ENCODE results near the gene HTATSF1. TPM values are rescaled to one million over a fixed set of nuclear protein-coding genes. Genes with fewer than 3 reads are reported as not detected.

HTATSF1 gene
- total RNA-seq, 5 donors from 2014 or later (not counting 1 experiment from before 2014, with no cell fraction given): 27.2 to 32.2 (median 28.8) TPM

- H3K36me3 ChIP-seq (ENCODE audit: control insufficient read depth in 2 of 2, extremely low read depth in 1 of 2, insufficient read depth in 1 of 2, low read length in 1 of 2): no peaks in the 10 kb centered on the region
- H3K36me3 Mint-ChIP-seq: no peaks in the 10 kb centered on the region
- CTCF ChIA-PET: no interaction called here
Observed at GRCh38 chrX:136551410-136551809, 54.0 kb downstream of the HTATSF1 start.

DNA sequence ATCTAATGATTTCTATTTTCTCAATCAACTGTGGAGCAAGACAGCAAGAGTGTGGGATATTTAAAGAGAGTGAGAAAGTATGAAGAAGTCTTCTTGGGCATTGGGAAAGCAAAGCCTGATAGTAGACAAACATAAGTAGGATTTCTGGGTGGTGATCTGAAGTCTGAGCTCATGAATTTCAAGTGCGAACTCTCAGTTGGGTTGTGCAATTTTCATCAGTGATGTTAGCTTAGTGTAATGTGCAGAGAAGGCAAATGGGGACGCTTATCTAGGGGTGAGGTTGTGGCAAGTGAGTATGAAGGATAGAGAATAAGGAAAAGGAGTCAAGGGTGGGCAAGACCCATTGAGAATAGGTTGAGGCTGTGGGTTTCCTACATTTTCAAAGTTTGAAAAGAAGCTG lies 58.3 kb downstream of the HTATSF1 start:
- 100% methylated on average over 1 of the region's 2 CpGs for WGBS (ENCODE audit: insufficient coverage)
- ChIA-PET POLR2A (no interaction called here), CTCF (interaction anchor here in 1 of 2 donors (0.5 to 0.9 kb wide), 2 partner anchors 138 to 139 kb away, joined by 3 read pairs; no protein-coding TSS in a partner anchor)
- H3K9me3 ChIP-seq: no peaks in the 10 kb centered on the region
- no peaks in the 10 kb centered on the region for H3K36me3 Mint-ChIP-seq
- H3K27me3 ChIP-seq (replicated peaks in 1 of 2; ENCODE audit: control insufficient read depth in 2 of 2, extremely low read depth in 1 of 2, insufficient read depth in 2 of 2, low read length in 1 of 2): no peaks in the 10 kb centered on the region
- no peaks in the 10 kb centered on the region for H3K4me1 ChIP-seq (ENCODE audit: control insufficient read depth in 1 of 2, extremely low read depth in 1 of 2, insufficient read depth in 2 of 2, low read length in 2 of 2)
- H3K4me3 Mint-ChIP-seq: no peak overlapping the region
- no peak for DNase-seq
- ATAC-seq (replicated peaks in 1 of 4): no peak
- H3K27me3 Mint-ChIP-seq: no peaks in the 10 kb centered on the region
- H3K9me3 Mint-ChIP-seq: no peaks in the 10 kb centered on the region
- no peaks in the 10 kb centered on the region for H3K4me1 Mint-ChIP-seq
- H3K27ac ChIP-seq (ENCODE audit: low read length): no peak overlapping the region
- no peak overlapping the region for H3K27ac Mint-ChIP-seq
- H3K4me3 ChIP-seq (ENCODE audit: control insufficient read depth in 1 of 2, extremely low read depth in 1 of 2, low read length in 1 of 2): no peak overlapping the region
- H3K36me3 ChIP-seq (ENCODE audit: control insufficient read depth in 2 of 2, extremely low read depth in 1 of 2, insufficient read depth in 1 of 2, low read length in 1 of 2): no peaks in the 10 kb centered on the region

More at GRCh38 chrX:136551410-136551809, 54.0 kb downstream of the HTATSF1 start:
- Mint-ChIP-seq H3K27ac (no peak overlapping the region), H3K4me1 (peaks cover 12 to 22% (median 20%) of the 10 kb centered on the region in 3 donors), H3K4me3 (no peak overlapping the region), H3K9me3 (no peaks in the 10 kb centered on the region), H3K27me3 (no peaks in the 10 kb centered on the region)
- peaks cover 0 to 13% of the 10 kb centered on the region in 2 experiments for H3K4me1 ChIP-seq (ENCODE audit: control insufficient read depth in 1 of 2, extremely low read depth in 1 of 2, insufficient read depth in 2 of 2, low read length in 2 of 2)
- no peak for ATAC-seq (replicated peaks in 1 of 4)
- no peaks in the 10 kb centered on the region for H3K27me3 ChIP-seq (replicated peaks in 1 of 2; ENCODE audit: control insufficient read depth in 2 of 2, extremely low read depth in 1 of 2, insufficient read depth in 2 of 2, low read length in 1 of 2)
- WGBS (ENCODE audit: insufficient coverage): no CpG with 5 or more reads among the region's 1 CpG
- no peak overlapping the region for H3K27ac ChIP-seq (ENCODE audit: low read length)
- H3K9me3 ChIP-seq: no peaks in the 10 kb centered on the region
- POLR2A ChIA-PET: no interaction called here
- no peak overlapping the region for H3K4me3 ChIP-seq (ENCODE audit: control insufficient read depth in 1 of 2, extremely low read depth in 1 of 2, low read length in 1 of 2)
- no peak for DNase-seq

Other genes with a start within 250 kb of the HTATSF1 start
- gene MAP7D3, start 246.2 kb upstream of the HTATSF1 start, total RNA-seq: 10 to 100 TPM in 2 of 5 donors, 1 to 10 TPM in 3; 6.5 to 10.5 (median 9.7) TPM
- gene ADGRG4, start 196.6 kb upstream of the HTATSF1 start, total RNA-seq: not detected
- gene BRS3, start 9.6 kb upstream of the HTATSF1 start, total RNA-seq: not detected
- gene VGLL1, start 34.6 kb downstream of the HTATSF1 start, total RNA-seq: not detected
- gene CD40LG, start 150.6 kb downstream of the HTATSF1 start, total RNA-seq: 10 to 100 TPM; 23.8 to 38.4 (median 37.1) TPM

Data from T-cell (primary cell).